ENCODE results near the gene COL18A1. TPM values are rescaled to one million over a fixed set of nuclear protein-coding genes. Genes with fewer than 3 reads are reported as not detected.

COL18A1 gene
- total and polyA plus RNA-seq, 2 of the 8 experiments (the other 6 are each of a cell fraction or from before 2014, with no cell fraction given) = 145 to 201 TPM

- TF ChIP-seq, protein P1, sequence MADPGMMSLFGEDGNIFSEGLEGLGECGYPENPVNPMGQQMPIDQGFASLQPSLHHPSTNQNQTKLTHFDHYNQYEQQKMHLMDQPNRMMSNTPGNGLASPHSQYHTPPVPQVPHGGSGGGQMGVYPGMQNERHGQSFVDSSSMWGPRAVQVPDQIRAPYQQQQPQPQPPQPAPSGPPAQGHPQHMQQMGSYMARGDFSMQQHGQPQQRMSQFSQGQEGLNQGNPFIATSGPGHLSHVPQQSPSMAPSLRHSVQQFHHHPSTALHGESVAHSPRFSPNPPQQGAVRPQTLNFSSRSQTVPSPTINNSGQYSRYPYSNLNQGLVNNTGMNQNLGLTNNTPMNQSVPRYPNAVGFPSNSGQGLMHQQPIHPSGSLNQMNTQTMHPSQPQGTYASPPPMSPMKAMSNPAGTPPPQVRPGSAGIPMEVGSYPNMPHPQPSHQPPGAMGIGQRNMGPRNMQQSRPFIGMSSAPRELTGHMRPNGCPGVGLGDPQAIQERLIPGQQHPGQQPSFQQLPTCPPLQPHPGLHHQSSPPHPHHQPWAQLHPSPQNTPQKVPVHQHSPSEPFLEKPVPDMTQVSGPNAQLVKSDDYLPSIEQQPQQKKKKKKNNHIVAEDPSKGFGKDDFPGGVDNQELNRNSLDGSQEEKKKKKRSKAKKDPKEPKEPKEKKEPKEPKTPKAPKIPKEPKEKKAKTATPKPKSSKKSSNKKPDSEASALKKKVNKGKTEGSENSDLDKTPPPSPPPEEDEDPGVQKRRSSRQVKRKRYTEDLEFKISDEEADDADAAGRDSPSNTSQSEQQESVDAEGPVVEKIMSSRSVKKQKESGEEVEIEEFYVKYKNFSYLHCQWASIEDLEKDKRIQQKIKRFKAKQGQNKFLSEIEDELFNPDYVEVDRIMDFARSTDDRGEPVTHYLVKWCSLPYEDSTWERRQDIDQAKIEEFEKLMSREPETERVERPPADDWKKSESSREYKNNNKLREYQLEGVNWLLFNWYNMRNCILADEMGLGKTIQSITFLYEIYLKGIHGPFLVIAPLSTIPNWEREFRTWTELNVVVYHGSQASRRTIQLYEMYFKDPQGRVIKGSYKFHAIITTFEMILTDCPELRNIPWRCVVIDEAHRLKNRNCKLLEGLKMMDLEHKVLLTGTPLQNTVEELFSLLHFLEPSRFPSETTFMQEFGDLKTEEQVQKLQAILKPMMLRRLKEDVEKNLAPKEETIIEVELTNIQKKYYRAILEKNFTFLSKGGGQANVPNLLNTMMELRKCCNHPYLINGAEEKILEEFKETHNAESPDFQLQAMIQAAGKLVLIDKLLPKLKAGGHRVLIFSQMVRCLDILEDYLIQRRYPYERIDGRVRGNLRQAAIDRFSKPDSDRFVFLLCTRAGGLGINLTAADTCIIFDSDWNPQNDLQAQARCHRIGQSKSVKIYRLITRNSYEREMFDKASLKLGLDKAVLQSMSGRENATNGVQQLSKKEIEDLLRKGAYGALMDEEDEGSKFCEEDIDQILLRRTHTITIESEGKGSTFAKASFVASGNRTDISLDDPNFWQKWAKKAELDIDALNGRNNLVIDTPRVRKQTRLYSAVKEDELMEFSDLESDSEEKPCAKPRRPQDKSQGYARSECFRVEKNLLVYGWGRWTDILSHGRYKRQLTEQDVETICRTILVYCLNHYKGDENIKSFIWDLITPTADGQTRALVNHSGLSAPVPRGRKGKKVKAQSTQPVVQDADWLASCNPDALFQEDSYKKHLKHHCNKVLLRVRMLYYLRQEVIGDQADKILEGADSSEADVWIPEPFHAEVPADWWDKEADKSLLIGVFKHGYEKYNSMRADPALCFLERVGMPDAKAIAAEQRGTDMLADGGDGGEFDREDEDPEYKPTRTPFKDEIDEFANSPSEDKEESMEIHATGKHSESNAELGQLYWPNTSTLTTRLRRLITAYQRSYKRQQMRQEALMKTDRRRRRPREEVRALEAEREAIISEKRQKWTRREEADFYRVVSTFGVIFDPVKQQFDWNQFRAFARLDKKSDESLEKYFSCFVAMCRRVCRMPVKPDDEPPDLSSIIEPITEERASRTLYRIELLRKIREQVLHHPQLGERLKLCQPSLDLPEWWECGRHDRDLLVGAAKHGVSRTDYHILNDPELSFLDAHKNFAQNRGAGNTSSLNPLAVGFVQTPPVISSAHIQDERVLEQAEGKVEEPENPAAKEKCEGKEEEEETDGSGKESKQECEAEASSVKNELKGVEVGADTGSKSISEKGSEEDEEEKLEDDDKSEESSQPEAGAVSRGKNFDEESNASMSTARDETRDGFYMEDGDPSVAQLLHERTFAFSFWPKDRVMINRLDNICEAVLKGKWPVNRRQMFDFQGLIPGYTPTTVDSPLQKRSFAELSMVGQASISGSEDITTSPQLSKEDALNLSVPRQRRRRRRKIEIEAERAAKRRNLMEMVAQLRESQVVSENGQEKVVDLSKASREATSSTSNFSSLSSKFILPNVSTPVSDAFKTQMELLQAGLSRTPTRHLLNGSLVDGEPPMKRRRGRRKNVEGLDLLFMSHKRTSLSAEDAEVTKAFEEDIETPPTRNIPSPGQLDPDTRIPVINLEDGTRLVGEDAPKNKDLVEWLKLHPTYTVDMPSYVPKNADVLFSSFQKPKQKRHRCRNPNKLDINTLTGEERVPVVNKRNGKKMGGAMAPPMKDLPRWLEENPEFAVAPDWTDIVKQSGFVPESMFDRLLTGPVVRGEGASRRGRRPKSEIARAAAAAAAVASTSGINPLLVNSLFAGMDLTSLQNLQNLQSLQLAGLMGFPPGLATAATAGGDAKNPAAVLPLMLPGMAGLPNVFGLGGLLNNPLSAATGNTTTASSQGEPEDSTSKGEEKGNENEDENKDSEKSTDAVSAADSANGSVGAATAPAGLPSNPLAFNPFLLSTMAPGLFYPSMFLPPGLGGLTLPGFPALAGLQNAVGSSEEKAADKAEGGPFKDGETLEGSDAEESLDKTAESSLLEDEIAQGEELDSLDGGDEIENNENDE (IDR thresholded peaks at IDR 0.05; ENCODE audit: insufficient replicate concordance, low read length) = no peak
- no peak for TF ChIP-seq SAP30 (IDR thresholded peaks at IDR 0.05; ENCODE audit: insufficient read depth, insufficient replicate concordance, low read length)
- no peak for TF ChIP-seq MAFK (IDR thresholded peaks at IDR 0.05; ENCODE audit: low read depth, low read length)
- no peak for TF ChIP-seq POU5F1 (IDR thresholded peaks at IDR 0.05; ENCODE audit: low read depth, low read length)
- TF ChIP-seq PHF8 (conservative IDR thresholded peaks at IDR 0.05; ENCODE audit: low read depth, low read length) = no peak
- TF ChIP-seq CBX8 (IDR thresholded peaks at IDR 0.05; ENCODE audit: borderline replicate concordance, low read depth, low read length) = no peak
- no peak for TF ChIP-seq SP2 (IDR thresholded peaks at IDR 0.05; ENCODE audit: low read length)
- no peak for TF ChIP-seq EP300 (IDR thresholded peaks at IDR 0.05; ENCODE audit: borderline replicate concordance in 1 of 2, low read depth in 2 of 2, low read length in 2 of 2)
- TF ChIP-seq POLR2A (IDR thresholded peaks at IDR 0.05; ENCODE audit: control extremely low read depth in 1 of 2, low read depth in 2 of 2, low read length in 2 of 2) = no peak
- no peak for TF ChIP-seq HDAC6 (IDR thresholded peaks at IDR 0.05; ENCODE audit: low read depth, low read length)
Measured at GRCh38 chr21:45417256-45417950, 12.4 kb downstream of the COL18A1 start (continued).

All from H1 (cell line).